Astrocyte (in vitro differentiated cells and primary cell): ENCODE measurements around the gene CCDC77. TPM values are rescaled to one million over a fixed set of nuclear protein-coding genes. Genes with fewer than 3 reads are reported as not detected.

Experiments
- DNase-seq: peaks from one replicate; pipeline ENCODE4 v3.0.0-alpha.2; 2010; ENCODE audit warnings: low read depth
- FAIRE-seq: peaks from 2 replicates; lab custom pipeline; 2011; peaks lifted over from hg19 to GRCh38; lab: Jason Lieb, UNC
- H2AFZ ChIP-seq: 2 replicates; pipeline ENCODE4 v1.6.0; 2012; ENCODE audit warnings: low read depth, low read length, inconsistent platforms
- H3K27ac ChIP-seq: 2 replicates; pipeline ENCODE4 v1.5.1; 2011; ENCODE audit warnings: low read depth, low read length, inconsistent platforms
- H3K27me3 ChIP-seq: 2 replicates; pipeline ENCODE4 v1.6.0; 2011; ENCODE audit warnings: low read length, inconsistent platforms; ENCODE audit not compliant: insufficient read depth
- H3K36me3 ChIP-seq: 2 replicates; pipeline ENCODE4 v1.5.1; 2011; ENCODE audit warnings: low read length, inconsistent platforms; ENCODE audit not compliant: insufficient read depth
- H3K4me1 ChIP-seq: 2 replicates; pipeline ENCODE4 v1.5.1; 2011; ENCODE audit warnings: low read length, inconsistent platforms; ENCODE audit not compliant: insufficient read depth
- H3K4me2 ChIP-seq: 2 replicates; pipeline ENCODE4 v1.6.0; 2012; ENCODE audit warnings: low read length, inconsistent platforms
- H3K4me3 ChIP-seq: 2 replicates; pipeline ENCODE4 v1.5.1; 2011; ENCODE audit warnings: low read depth, mild to moderate bottlenecking, low read length, inconsistent platforms; ENCODE audit not compliant: insufficient read depth
- H3K79me2 ChIP-seq: 2 replicates; pipeline ENCODE4 v1.6.0; 2012; ENCODE audit warnings: mild to moderate bottlenecking, low read length, inconsistent platforms; ENCODE audit not compliant: insufficient read depth
- H3K9ac ChIP-seq: 2 replicates; pipeline ENCODE4 v1.6.0; 2012; ENCODE audit warnings: mild to moderate bottlenecking, low read length, inconsistent platforms
- H3K9me3 ChIP-seq: 2 replicates; pipeline ENCODE4 v1.5.1; 2012; ENCODE audit warnings: low read depth, mild to moderate bottlenecking, low read length, inconsistent platforms; ENCODE audit not compliant: insufficient read depth
- H4K20me1 ChIP-seq: 2 replicates; pipeline ENCODE4 v1.6.0; 2012; ENCODE audit warnings: low read length, inconsistent platforms; ENCODE audit not compliant: insufficient read depth
- H3K27ac Mint-ChIP-seq: one replicate; pipeline ENCODE4 v1.8.0; 2021; ENCODE audit warnings: mild to moderate bottlenecking, mixed read lengths; ENCODE audit not compliant: unreplicated experiment
- H3K27me3 Mint-ChIP-seq: one replicate; pipeline ENCODE4 v1.8.0; 2021; ENCODE audit warnings: low read depth, mixed read lengths; ENCODE audit not compliant: unreplicated experiment
- H3K36me3 Mint-ChIP-seq: one replicate; pipeline ENCODE4 v1.8.0; 2021; ENCODE audit warnings: low read depth, mixed read lengths; ENCODE audit not compliant: unreplicated experiment
- H3K4me1 Mint-ChIP-seq: one replicate; pipeline ENCODE4 v1.8.0; 2021; ENCODE audit warnings: low read depth, mixed read lengths; ENCODE audit not compliant: unreplicated experiment
- H3K4me3 Mint-ChIP-seq: one replicate; pipeline ENCODE4 v1.8.0; 2021; ENCODE audit warnings: mild to moderate bottlenecking, moderate library complexity, mixed read lengths; ENCODE audit not compliant: unreplicated experiment
- H3K9me3 Mint-ChIP-seq: one replicate; pipeline ENCODE4 v1.8.0; 2021; ENCODE audit warnings: mild to moderate bottlenecking, mixed read lengths; ENCODE audit not compliant: unreplicated experiment
- CTCF ChIP-seq: IDR thresholded peaks from 2 replicates; pipeline ENCODE4 v1.5.1; 2011; ENCODE audit warnings: low read depth, mild to moderate bottlenecking, inconsistent platforms, low read length, moderate library complexity; ENCODE audit not compliant: insufficient read depth
- EZH2 ChIP-seq: IDR thresholded peaks from 2 replicates; pipeline ENCODE4 v1.6.1; 2012; ENCODE audit warnings: mild to moderate bottlenecking, low read length, inconsistent platforms; ENCODE audit not compliant: insufficient read depth
- total RNA-seq: library from RNA; stranded (reverse); gene quantifications from 2 replicates; pipeline ENCODE4 v1.2.1, GENCODE V29; 2021

Gene CCDC77
- total RNA-seq, 1 donor from 2014 or later: 9.3 TPM

GRCh38 chr12:468671-469389 is 67.4 kb downstream of the CCDC77 start:
- no peaks in the 10 kb centered on the region for H4K20me1 ChIP-seq
- H3K36me3 ChIP-seq: no peaks in the 10 kb centered on the region
- no peak overlapping the region for H2AFZ ChIP-seq
- H3K4me1 Mint-ChIP-seq: peaks cover 30% of the 10 kb centered on the region
- H3K9me3 ChIP-seq: no peaks in the 10 kb centered on the region
- FAIRE-seq (no peak), DNase-seq (peak; percentile 85)
- H3K9ac ChIP-seq: no peak overlapping the region
- peaks cover 20% of the 10 kb centered on the region for H3K27me3 ChIP-seq
- H3K27ac Mint-ChIP-seq: peak overlapping the region; percentile 73
- TF ChIP-seq CTCF: no peak
- TF ChIP-seq EZH2: no peak
- peak overlapping the region; percentile 1 for H3K4me2 ChIP-seq
- H3K9me3 Mint-ChIP-seq: no peaks in the 10 kb centered on the region
- no peaks in the 10 kb centered on the region for H3K36me3 Mint-ChIP-seq
- no peaks in the 10 kb centered on the region for H3K79me2 ChIP-seq
- H3K4me1 ChIP-seq: no peaks in the 10 kb centered on the region
- no peak overlapping the region for H3K27ac ChIP-seq
- no peaks in the 10 kb centered on the region for H3K27me3 Mint-ChIP-seq
- H3K4me3 Mint-ChIP-seq: no peak overlapping the region
- H3K4me3 ChIP-seq: no peak overlapping the region

- H3K36me3 Mint-ChIP-seq: no peaks in the 10 kb centered on the region
- H3K9me3 Mint-ChIP-seq: no peaks in the 10 kb centered on the region
- H3K27ac Mint-ChIP-seq: no peak overlapping the region
- H3K27me3 Mint-ChIP-seq: no peaks in the 10 kb centered on the region
- H3K27ac ChIP-seq: no peak overlapping the region
- no peak overlapping the region for H2AFZ ChIP-seq
- H3K4me1 Mint-ChIP-seq: peaks cover 33% of the 10 kb centered on the region
- H3K9me3 ChIP-seq: no peaks in the 10 kb centered on the region
- no peaks in the 10 kb centered on the region for H4K20me1 ChIP-seq
- FAIRE-seq (no peak), DNase-seq (no peak)
- no peak overlapping the region for H3K4me3 Mint-ChIP-seq
- no peak overlapping the region for H3K4me3 ChIP-seq
- H3K79me2 ChIP-seq: no peaks in the 10 kb centered on the region
- no peak overlapping the region for H3K4me2 ChIP-seq
- H3K4me1 ChIP-seq: peaks cover 3% of the 10 kb centered on the region
- no peaks in the 10 kb centered on the region for H3K36me3 ChIP-seq
- TF ChIP-seq EZH2: no peak
- no peak for TF ChIP-seq CTCF
- H3K9ac ChIP-seq: no peak overlapping the region
- peaks cover 14% of the 10 kb centered on the region for H3K27me3 ChIP-seq
Observed at GRCh38 chr12:470133-470532, 68.7 kb downstream of the CCDC77 start.

GRCh38 chr12:473198-473597 is 71.8 kb downstream of the CCDC77 start:
- Histone ChIP-seq H3K4me2 (no peak overlapping the region), H3K27me3 (peaks cover 24% of the 10 kb centered on the region), H3K36me3 (no peaks in the 10 kb centered on the region), H3K9ac (no peak overlapping the region), H3K4me1 (peaks cover 3% of the 10 kb centered on the region), H3K79me2 (no peaks in the 10 kb centered on the region), H3K27ac (no peak overlapping the region), H3K4me3 (no peak overlapping the region), H3K9me3 (no peaks in the 10 kb centered on the region), H4K20me1 (no peaks in the 10 kb centered on the region), H2AFZ (no peak overlapping the region)
- Mint-ChIP-seq H3K27me3 (peaks cover 4% of the 10 kb centered on the region), H3K27ac (peak overlapping the region; percentile 82), H3K36me3 (no peaks in the 10 kb centered on the region), H3K4me1 (peaks cover 29% of the 10 kb centered on the region), H3K9me3 (no peaks in the 10 kb centered on the region), H3K4me3 (peak overlapping the region; percentile 40)
- FAIRE-seq (no peak), DNase-seq (no peak)
- TF ChIP-seq EZH2 (no peak), CTCF (no peak)
